Neural crest cell (in vitro differentiated cells): ENCODE measurements around the gene KIAA0825. TPM values are rescaled to one million over a fixed set of nuclear protein-coding genes. Genes with fewer than 3 reads are reported as not detected.

Experiments used
- DNase-seq: peaks from one replicate; pipeline ENCODE4 v3.0.0; 2021; ENCODE audit warnings: low read depth, mixed read lengths, low spot score
- H3K27ac Mint-ChIP-seq: one replicate; pipeline ENCODE4 v1.8.0; 2021; ENCODE audit warnings: mild to moderate bottlenecking, mixed read lengths; ENCODE audit not compliant: unreplicated experiment
- H3K27me3 Mint-ChIP-seq: 2 replicates; pipeline ENCODE4 v1.8.0; 2021; ENCODE audit warnings: low read depth, mild to moderate bottlenecking, mixed read lengths
- H3K36me3 Mint-ChIP-seq: 2 replicates; pipeline ENCODE4 v1.8.0; 2021; ENCODE audit warnings: low read depth, mild to moderate bottlenecking, mixed read lengths
- H3K4me1 Mint-ChIP-seq: 2 replicates; pipeline ENCODE4 v1.8.0; 2021; ENCODE audit warnings: mixed read lengths
- H3K4me3 Mint-ChIP-seq: one replicate; pipeline ENCODE4 v1.8.0; 2021; ENCODE audit warnings: mild to moderate bottlenecking, mixed read lengths
- H3K9me3 Mint-ChIP-seq: 2 replicates; pipeline ENCODE4 v1.8.0; 2021; ENCODE audit warnings: mixed read lengths
- total RNA-seq: library from RNA; stranded (reverse); gene quantifications from 2 replicates; pipeline ENCODE4 v1.2.1, GENCODE V29; 2021
- TF ChIP-seq, protein P1 (sequence below): fragments of 200-600 bp; sonication (generic); conservative IDR thresholded peaks from 2 replicates; pipeline ENCODE4 v1.5.0; 2021; ENCODE audit warnings: antibody characterized with exemption, mild to moderate bottlenecking

The KIAA0825 gene
- total RNA-seq, 1 donor from 2014 or later, result 3.5 TPM

DNA sequence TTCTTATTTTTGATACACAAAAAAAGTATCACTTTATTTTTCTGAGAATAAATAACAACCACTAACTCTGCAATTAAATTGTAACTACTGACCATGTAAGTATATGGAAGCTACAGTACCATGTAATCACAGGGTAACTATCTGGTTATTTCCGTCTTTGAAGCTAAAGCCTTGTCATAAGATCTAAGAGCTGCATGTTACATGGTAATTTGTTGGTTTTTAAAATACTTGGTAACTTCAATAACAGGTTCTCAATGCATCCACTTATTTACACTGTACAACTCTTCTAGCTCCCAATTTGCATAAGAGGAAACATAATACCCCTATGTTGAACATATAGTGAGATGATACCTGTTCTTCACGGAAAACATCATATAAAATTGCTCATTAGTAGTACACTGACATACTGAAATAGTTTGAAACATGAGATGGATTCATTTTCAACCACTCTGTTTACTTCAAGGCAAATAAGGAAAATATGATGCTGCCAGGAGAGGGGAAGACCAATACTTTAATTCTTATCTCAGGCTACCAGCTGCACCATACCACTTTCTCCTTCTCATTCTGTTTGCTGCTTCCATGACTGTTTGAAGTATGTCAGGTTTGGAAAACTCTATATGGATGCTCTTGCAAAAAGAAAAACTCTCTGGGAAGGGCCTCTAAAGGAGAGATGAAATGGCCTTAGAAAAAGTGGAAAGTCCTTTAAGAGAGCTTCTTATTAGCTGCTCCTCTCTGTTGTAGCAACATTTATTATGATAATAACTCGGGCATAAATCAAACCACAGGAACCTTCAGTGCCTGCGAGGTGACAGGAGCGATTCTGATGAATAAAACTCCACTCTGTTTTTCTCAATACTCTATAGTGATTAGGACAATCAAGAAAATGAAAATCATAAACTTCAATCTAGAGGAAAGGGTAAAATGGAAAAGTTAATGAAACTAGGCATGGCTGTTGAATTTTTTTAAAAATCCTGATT lies 150.2 kb downstream of the KIAA0825 start:
- Mint-ChIP-seq H3K27ac (no peak overlapping the region), H3K36me3 (no peaks in the 10 kb centered on the region), H3K9me3 (peaks cover 4% of the 10 kb centered on the region), H3K4me3 (no peak overlapping the region), H3K27me3 (no peaks in the 10 kb centered on the region), H3K4me1 (peaks cover 31% of the 10 kb centered on the region)
- DNase-seq, result no peak
- TF ChIP-seq, protein P1, sequence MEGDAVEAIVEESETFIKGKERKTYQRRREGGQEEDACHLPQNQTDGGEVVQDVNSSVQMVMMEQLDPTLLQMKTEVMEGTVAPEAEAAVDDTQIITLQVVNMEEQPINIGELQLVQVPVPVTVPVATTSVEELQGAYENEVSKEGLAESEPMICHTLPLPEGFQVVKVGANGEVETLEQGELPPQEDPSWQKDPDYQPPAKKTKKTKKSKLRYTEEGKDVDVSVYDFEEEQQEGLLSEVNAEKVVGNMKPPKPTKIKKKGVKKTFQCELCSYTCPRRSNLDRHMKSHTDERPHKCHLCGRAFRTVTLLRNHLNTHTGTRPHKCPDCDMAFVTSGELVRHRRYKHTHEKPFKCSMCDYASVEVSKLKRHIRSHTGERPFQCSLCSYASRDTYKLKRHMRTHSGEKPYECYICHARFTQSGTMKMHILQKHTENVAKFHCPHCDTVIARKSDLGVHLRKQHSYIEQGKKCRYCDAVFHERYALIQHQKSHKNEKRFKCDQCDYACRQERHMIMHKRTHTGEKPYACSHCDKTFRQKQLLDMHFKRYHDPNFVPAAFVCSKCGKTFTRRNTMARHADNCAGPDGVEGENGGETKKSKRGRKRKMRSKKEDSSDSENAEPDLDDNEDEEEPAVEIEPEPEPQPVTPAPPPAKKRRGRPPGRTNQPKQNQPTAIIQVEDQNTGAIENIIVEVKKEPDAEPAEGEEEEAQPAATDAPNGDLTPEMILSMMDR, result no peak

DNA sequence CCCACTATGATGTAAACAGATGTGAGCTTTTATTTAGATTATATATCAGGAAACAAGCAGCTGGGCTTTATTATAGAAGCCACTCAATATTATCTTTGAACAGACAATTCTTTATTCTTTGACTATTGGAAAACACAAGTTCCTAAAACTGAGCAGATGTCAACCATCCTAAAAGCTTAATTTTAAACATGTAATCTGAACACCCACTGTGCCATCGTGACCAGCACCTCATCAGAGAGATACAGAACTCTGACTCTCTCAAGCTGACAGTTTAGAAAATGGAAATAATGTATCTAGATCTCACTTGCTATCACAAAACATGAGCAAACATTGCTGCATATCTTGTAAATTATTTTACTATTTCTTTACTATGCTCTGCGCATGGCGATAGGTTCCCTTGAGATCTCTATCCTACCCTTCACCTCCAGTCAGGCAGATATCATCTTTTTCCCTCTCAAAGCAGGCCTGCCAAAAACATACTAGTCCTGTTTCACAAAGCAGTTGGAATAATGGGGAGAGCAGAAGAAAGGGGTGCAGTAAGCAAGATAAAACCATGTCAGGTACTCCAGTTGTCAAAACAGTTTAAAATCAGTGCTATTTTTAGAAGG lies 151.0 kb downstream of the KIAA0825 start:
- H3K27ac Mint-ChIP-seq, result no peak overlapping the region
- no peaks in the 10 kb centered on the region for H3K36me3 Mint-ChIP-seq
- no peaks in the 10 kb centered on the region for H3K27me3 Mint-ChIP-seq
- H3K4me1 Mint-ChIP-seq, result peaks cover 34% of the 10 kb centered on the region
- H3K9me3 Mint-ChIP-seq, result peaks cover 4% of the 10 kb centered on the region
- no peak for DNase-seq
- no peak overlapping the region for H3K4me3 Mint-ChIP-seq
- TF ChIP-seq, protein P1, result no peak

DNA sequence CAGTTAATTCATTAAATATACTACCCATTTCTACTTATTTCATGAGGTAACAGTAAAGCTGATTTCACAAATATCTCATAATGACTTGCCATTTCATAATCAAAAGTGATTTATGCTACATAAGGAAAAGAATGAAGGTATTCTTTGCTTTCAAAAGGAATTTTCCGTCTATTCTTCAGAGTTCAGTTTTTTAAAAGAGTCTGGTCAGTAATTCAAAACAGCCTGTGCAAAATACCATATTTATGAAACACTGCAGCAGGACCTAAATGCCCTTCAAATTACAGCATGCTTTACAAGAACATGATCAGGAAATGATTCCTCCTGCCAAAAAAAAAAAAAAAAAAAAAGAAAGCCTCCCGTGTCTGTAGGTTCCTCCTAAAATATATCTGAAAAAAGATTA lies 154.7 kb downstream of the KIAA0825 start:
- H3K4me3 Mint-ChIP-seq, result no peak overlapping the region
- H3K27me3 Mint-ChIP-seq, result no peaks in the 10 kb centered on the region
- TF ChIP-seq, protein P1, result no peak
- H3K36me3 Mint-ChIP-seq, result no peaks in the 10 kb centered on the region
- no peaks in the 10 kb centered on the region for H3K9me3 Mint-ChIP-seq
- H3K27ac Mint-ChIP-seq, result no peak overlapping the region
- H3K4me1 Mint-ChIP-seq, result peaks cover 20% of the 10 kb centered on the region
- DNase-seq, result no peak

DNA sequence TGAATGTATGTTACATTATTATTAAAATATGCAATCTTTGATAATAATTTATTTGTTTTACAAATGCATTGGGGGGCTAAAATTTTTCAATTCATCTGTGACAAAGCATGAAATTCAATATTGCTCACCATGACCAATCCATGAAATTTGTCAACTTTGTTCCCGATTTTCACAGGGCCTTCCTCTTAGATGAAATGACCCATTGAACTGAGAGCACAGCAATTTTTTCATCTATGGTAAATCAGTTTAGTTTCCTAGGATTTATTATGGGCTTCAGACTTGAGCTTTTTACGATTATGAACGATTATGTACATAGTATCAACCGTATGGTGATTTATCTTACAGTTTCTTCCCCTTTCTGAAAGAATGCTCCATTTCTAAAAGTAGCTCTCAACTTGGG lies 157.3 kb downstream of the KIAA0825 start:
- Mint-ChIP-seq H3K36me3 (no peaks in the 10 kb centered on the region), H3K27me3 (no peaks in the 10 kb centered on the region)
- TF ChIP-seq, protein P1, result no peak

DNA sequence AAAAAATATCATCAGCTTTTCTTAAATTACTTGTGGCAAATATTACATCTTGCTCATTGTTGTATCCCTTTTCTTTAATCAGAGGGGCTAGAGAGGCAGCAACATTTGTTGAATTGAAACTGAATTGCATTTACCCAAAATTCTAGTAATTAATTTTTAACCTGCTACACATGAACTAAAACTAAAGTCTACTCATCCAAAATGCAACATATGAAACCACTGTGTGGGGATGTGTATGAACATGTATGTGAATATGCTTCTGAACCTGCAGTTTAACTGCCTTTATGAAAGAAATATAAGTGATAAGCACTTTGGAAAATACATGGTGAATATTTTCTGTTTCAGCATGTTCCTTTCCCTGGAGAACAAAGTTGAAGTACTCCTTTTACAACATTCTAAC lies 158.5 kb downstream of the KIAA0825 start:
- TF ChIP-seq, protein P1, result no peak
- Mint-ChIP-seq H3K36me3 (no peaks in the 10 kb centered on the region), H3K27ac (no peak overlapping the region), H3K9me3 (no peaks in the 10 kb centered on the region), H3K4me1 (peaks cover 16% of the 10 kb centered on the region), H3K4me3 (no peak overlapping the region), H3K27me3 (no peaks in the 10 kb centered on the region)
- DNase-seq, result no peak

More for the DNA sequence above, 157.3 kb downstream of the KIAA0825 start:
- DNase-seq, result no peak
- Mint-ChIP-seq H3K4me1 (peaks cover 16% of the 10 kb centered on the region), H3K4me3 (no peak overlapping the region), H3K9me3 (no peaks in the 10 kb centered on the region), H3K27ac (no peak overlapping the region)
